ENCODE results near the gene TNFSF12.

Gene TNFSF12

GRCh38 chr17:7572588-7573323 is 23.9 kb downstream of the TNFSF12 start:
- H3K79me2 ChIP-seq (ENCODE audit: insufficient read depth, low read depth) = peaks cover 31% of the 10 kb centered on the region
- H3K4me2 ChIP-seq = no peak overlapping the region; the same call in 1 of the 2 replicates
- H3K27me3 ChIP-seq (ENCODE audit: insufficient read depth, low read depth) = no peaks in the 10 kb centered on the region
- peak overlapping the region; percentile 90 for H3K9ac ChIP-seq
- peak overlapping the region; percentile 73 for H3K27ac ChIP-seq
- no peaks in the 10 kb centered on the region for H4K20me1 ChIP-seq (ENCODE audit: insufficient read depth)
- peaks cover 11% of the 10 kb centered on the region for H3K4me1 ChIP-seq (ENCODE audit: low read depth, poor library complexity, severe bottlenecking)
- TF ChIP-seq CTCF (conservative IDR thresholded peaks at IDR 0.05; ENCODE audit: low read depth, low read length) = no peak
- no peaks in the 10 kb centered on the region for H3K36me3 ChIP-seq (ENCODE audit: insufficient read depth)
- H3K4me3 ChIP-seq (IDR thresholded peaks at IDR 0.05; ENCODE audit: insufficient read depth, low read depth, low read length) = no peak overlapping the region
- no peak overlapping the region for H2AFZ ChIP-seq (ENCODE audit: low read depth)

- H4K20me1 ChIP-seq (ENCODE audit: insufficient read depth) = no peaks in the 10 kb centered on the region
- H3K36me3 ChIP-seq (ENCODE audit: insufficient read depth) = no peaks in the 10 kb centered on the region
- no peak overlapping the region for H2AFZ ChIP-seq (ENCODE audit: low read depth)
- no peaks in the 10 kb centered on the region for H3K27me3 ChIP-seq (ENCODE audit: insufficient read depth, low read depth)
- peaks cover 11% of the 10 kb centered on the region for H3K4me1 ChIP-seq (ENCODE audit: low read depth, poor library complexity, severe bottlenecking)
- peaks cover 31% of the 10 kb centered on the region for H3K79me2 ChIP-seq (ENCODE audit: insufficient read depth, low read depth)
- H3K9ac ChIP-seq = peak overlapping the region; percentile 90
- no peak for TF ChIP-seq CTCF (conservative IDR thresholded peaks at IDR 0.05; ENCODE audit: low read depth, low read length)
- H3K4me2 ChIP-seq = peak overlapping the region; percentile 36; the same call in 1 of the 2 replicates
- peak overlapping the region; percentile 73 for H3K27ac ChIP-seq
- H3K4me3 ChIP-seq (IDR thresholded peaks at IDR 0.05; ENCODE audit: insufficient read depth, low read depth, low read length) = no peak overlapping the region
These were observed 24.6 kb downstream of the TNFSF12 start for GRCh38 chr17:7573324-7574080.

- peaks cover 19% of the 10 kb centered on the region for H3K4me1 ChIP-seq (ENCODE audit: low read depth, poor library complexity, severe bottlenecking)
These were observed 25.5 kb downstream of the TNFSF12 start for GRCh38 chr17:7574176-7574953.

More at GRCh38 chr17:7574176-7574953, 25.5 kb downstream of the TNFSF12 start:
- H3K27ac ChIP-seq = peak overlapping the region; percentile 30; the same call in 1 of the 2 replicates
- H3K36me3 ChIP-seq (ENCODE audit: insufficient read depth) = no peaks in the 10 kb centered on the region
- H3K4me3 ChIP-seq (IDR thresholded peaks at IDR 0.05; ENCODE audit: insufficient read depth, low read depth, low read length) = no peak overlapping the region
- no peaks in the 10 kb centered on the region for H3K27me3 ChIP-seq (ENCODE audit: insufficient read depth, low read depth)
- no peak overlapping the region for H2AFZ ChIP-seq (ENCODE audit: low read depth)
- H3K4me2 ChIP-seq = peak overlapping the region; percentile 36; the same call in 1 of the 2 replicates
- peak overlapping the region; percentile 90; the same call in 1 of the 2 replicates for H3K9ac ChIP-seq
- H3K79me2 ChIP-seq (ENCODE audit: insufficient read depth, low read depth) = peaks cover 31% of the 10 kb centered on the region
- TF ChIP-seq CTCF (conservative IDR thresholded peaks at IDR 0.05; ENCODE audit: low read depth, low read length) = no peak
- H4K20me1 ChIP-seq (ENCODE audit: insufficient read depth) = no peaks in the 10 kb centered on the region
